GM12864 (cell line): ENCODE data around the gene POLDIP2.
"Not testable (repeated sequence)": the region's sequence is repeated elsewhere in the genome, so short reads cannot be mapped to it uniquely, and the experiment has no call there.

ENCODE experiments used
- DNase-seq: peaks from one replicate; pipeline ENCODE4 v3.0.0-alpha.2; 2011; ENCODE audit warnings: low read depth
- H3K4me3 ChIP-seq: 2 replicates; pipeline ENCODE4 v1.5.1; 2011; ENCODE audit warnings: mild to moderate bottlenecking, low read depth, low read length, control low read depth
- CTCF ChIP-seq: IDR thresholded peaks from 2 replicates; pipeline ENCODE4 v1.5.1; 2011; ENCODE audit warnings: low read depth, mild to moderate bottlenecking, moderate library complexity, low read length, control low read depth, inconsistent platforms; ENCODE audit errors: missing control alignments

Gene POLDIP2

GRCh38 chr17:28343491-28343932 lies 13.8 kb downstream of the POLDIP2 start:
- no peak for DNase-seq
- TF ChIP-seq CTCF, result no peak
- H3K4me3 ChIP-seq, result no peak overlapping the region

DNA sequence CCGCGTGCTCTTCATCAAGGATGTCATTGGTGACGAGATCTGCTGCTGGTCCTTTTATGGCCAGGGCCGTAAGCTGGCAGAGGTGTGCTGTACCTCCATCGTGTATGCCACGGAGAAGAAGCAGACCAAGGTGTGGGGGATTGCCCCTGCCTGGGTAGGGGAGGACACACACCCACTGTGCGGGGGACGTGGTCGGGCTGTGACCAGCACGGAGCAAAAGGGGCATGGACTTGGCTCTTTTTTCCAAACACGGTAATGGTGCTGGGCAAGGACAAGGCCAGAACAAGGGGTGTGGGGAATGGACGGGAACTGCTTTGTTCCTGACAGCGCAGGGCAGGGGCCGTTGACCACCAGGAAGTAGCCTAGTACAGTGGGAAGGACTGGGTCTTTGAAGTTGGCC lies 15.0 kb downstream of the POLDIP2 start:
- H3K4me3 ChIP-seq, result no peak overlapping the region
- DNase-seq, result no peak
- no peak for TF ChIP-seq CTCF

DNA sequence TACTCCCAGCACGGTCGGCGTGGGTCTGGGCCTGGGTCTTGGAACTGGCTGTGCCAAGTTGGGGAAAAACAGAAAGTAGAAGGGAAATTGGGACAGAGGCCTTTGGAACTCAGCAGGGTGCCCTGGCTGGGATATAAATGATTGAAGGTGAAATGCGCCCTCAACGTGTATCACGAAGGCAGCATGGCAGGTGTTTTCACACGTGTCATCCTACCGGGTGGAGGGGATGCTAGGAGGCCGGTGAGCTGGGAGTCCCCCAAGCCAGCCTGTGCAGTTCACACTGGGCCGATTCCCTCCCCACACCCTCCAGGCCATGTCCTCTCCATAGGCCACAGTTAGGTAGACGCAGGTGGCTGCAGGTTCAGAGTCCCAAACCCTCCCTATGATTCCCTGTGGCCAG lies 15.8 kb downstream of the POLDIP2 start:
- TF ChIP-seq CTCF, result no peak
- H3K4me3 ChIP-seq, result no peak overlapping the region
- no peak for DNase-seq

DNA sequence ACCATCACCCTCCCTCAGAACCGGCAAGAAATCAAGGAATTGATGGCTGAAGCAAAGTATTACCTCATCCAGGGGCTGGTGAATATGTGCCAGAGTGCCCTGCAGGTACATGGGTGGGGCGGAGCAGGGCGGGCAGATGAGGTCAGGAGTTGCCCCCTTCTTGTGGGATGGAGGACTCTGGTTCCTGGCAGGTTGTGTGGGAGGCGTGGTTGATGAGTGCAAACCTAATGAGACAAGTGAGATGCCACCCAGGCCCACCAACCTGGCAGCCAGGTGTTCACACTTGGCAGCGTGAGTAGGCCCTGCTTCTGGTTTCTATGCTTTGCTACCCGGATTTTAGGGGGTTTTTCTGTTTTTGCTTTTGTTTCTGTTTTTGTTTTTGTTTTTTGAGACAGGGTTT lies 17.0 kb downstream of the POLDIP2 start:
- no peak for DNase-seq
- no peak overlapping the region for H3K4me3 ChIP-seq
- no peak for TF ChIP-seq CTCF

GRCh38 chr17:28339431-28339830 lies 17.9 kb downstream of the POLDIP2 start:
- no peak for TF ChIP-seq CTCF
- no peak for DNase-seq
- no peak overlapping the region for H3K4me3 ChIP-seq

DNA sequence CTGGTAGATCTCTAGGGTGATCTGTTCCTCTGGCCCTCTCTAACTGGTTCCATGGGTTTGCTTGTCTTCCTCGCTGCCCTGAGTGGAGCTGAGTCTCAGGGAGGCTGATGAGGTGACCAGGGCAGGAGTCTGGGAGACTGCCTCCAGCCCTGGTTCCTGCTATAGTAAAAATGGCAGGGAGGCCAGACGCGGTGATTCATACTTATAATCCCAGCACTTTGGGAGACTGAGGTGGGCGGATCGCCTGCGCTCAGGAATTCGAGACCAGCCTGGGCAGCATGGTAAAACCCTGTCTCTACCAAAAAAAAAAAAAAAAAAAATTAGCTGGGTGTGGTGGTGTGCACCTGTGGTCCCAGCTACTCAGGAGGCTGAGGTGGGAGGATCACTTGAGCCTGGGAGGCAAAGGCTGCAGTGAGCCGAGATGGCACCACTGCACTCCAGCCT lies 18.5 kb downstream of the POLDIP2 start:
- not testable (repeated sequence) for DNase-seq, H3K4me3 ChIP-seq

- no peak overlapping the region for H3K4me3 ChIP-seq
- no peak for DNase-seq
- TF ChIP-seq CTCF, result no peak
Measured at GRCh38 chr17:28338056-28338768, 19.1 kb downstream of the POLDIP2 start.
